HEK293 (cell line): Measurements from ENCODE around the gene NDUFB11.

ENCODE experiments used
- CTCF ChIA-PET: fragments of 350-600 bp; formaldehyde crosslinking; extraction: SDS; loops from one replicate; lab custom pipeline; 2021; ENCODE audit warnings: antibody characterized with exemption; lab: Yijun Ruan, JAX
- POLR2A ChIA-PET: fragments of 300-600 bp; formaldehyde crosslinking; extraction: SDS; loops from one replicate; lab custom pipeline; 2020; ENCODE audit warnings: antibody characterized with exemption, inconsistent platforms; lab: Yijun Ruan, JAX
- H3K27ac ChIP-seq: fragments of 200-500 bp; sonication (Bioruptor generic); 2 replicates; pipeline ENCODE4 v1.5.1; 2014; ENCODE audit warnings: low read depth, low read length, control low read depth, inconsistent platforms; ENCODE audit errors: extremely low read depth
- H3K36me3 ChIP-seq, 2 experiments: fragments of 200-500 bp in 1 of 2; sonication (Bioruptor generic) in 1 of 2; 1 replicate in 1 of 2; 2 replicates in 1 of 2; pipeline ENCODE4 v1.5.1; 2014 to 2017; ENCODE audit warnings: inconsistent platforms in 2 of 2, low read length in 2 of 2; ENCODE audit not compliant: control insufficient read depth in 2 of 2, insufficient read depth in 1 of 2
- H3K4me1 ChIP-seq: fragments of 200-500 bp; sonication (Bioruptor generic); 2 replicates; pipeline ENCODE4 v1.5.1; 2014; ENCODE audit warnings: mild to moderate bottlenecking, low read length, inconsistent platforms; ENCODE audit not compliant: control insufficient read depth, insufficient read depth
- H3K4me3 ChIP-seq: 2 replicates; pipeline ENCODE4 v1.5.1; 2011; ENCODE audit warnings: low read depth, mild to moderate bottlenecking, control low read depth, low read length, moderate library complexity
- H3K9me3 ChIP-seq: fragments of 200-500 bp; sonication (Bioruptor generic); 2 replicates; pipeline ENCODE4 v1.5.1; 2014; ENCODE audit warnings: low read depth, low read length, inconsistent platforms; ENCODE audit not compliant: control insufficient read depth, insufficient read depth
- BCL11B ChIP-seq: fragments of 450-650 bp; formaldehyde crosslinking; IDR thresholded peaks from 2 replicates; pipeline ENCODE4 v1.5.1; 2016; ENCODE audit warnings: low read depth, missing biosample characterization, missing genetic modification characterization
- FEZF1 ChIP-seq: fragments of 450-650 bp; formaldehyde crosslinking; IDR thresholded peaks from 2 replicates; pipeline ENCODE4 v1.5.1; 2016; ENCODE audit warnings: missing biosample characterization, missing genetic modification characterization
- HOXA7 ChIP-seq: sonication (generic); formaldehyde crosslinking; IDR thresholded peaks from 2 replicates; pipeline ENCODE4 v1.8.1; 2022; ENCODE audit warnings: missing genetic modification reagents, borderline replicate concordance
- SETDB1 ChIP-seq: IDR thresholded peaks from one replicate; pipeline ENCODE4 v1.6.1; 2017; ENCODE audit warnings: mild to moderate bottlenecking, low read length, moderate library complexity, mixed read lengths; ENCODE audit not compliant: insufficient read length
- ZBTB48 ChIP-seq: fragments of 450-650 bp; formaldehyde crosslinking; IDR thresholded peaks from 2 replicates; pipeline ENCODE4 v1.5.1; 2016; ENCODE audit warnings: missing biosample characterization, missing genetic modification characterization
- ZIC2 ChIP-seq: fragments of 450-650 bp; formaldehyde crosslinking; IDR thresholded peaks from 2 replicates; pipeline ENCODE4 v1.5.1; 2016; ENCODE audit warnings: missing biosample characterization, missing genetic modification characterization
- ZNF121 ChIP-seq: fragments of 450-650 bp; formaldehyde crosslinking; IDR thresholded peaks from 2 replicates; pipeline ENCODE4 v1.5.1; 2016; ENCODE audit warnings: missing biosample characterization, missing genetic modification characterization
- ZNF132 ChIP-seq: fragments of 450-650 bp; formaldehyde crosslinking; IDR thresholded peaks from 2 replicates; pipeline ENCODE4 v1.5.1; 2017; ENCODE audit warnings: missing biosample characterization, missing genetic modification characterization, borderline replicate concordance
- ZNF146 ChIP-seq: fragments of 450-650 bp; formaldehyde crosslinking; IDR thresholded peaks from 2 replicates; pipeline ENCODE4 v1.5.1; 2016; ENCODE audit warnings: missing biosample characterization, missing genetic modification characterization
- ZNF2 ChIP-seq: fragments of 450-650 bp; formaldehyde crosslinking; IDR thresholded peaks from 2 replicates; pipeline ENCODE4 v1.5.1; 2016; ENCODE audit warnings: missing biosample characterization, missing genetic modification characterization
- ZNF211 ChIP-seq: fragments of 450-650 bp; formaldehyde crosslinking; IDR thresholded peaks from 2 replicates; pipeline ENCODE4 v1.5.1; 2016; ENCODE audit warnings: low read depth, missing biosample characterization, missing genetic modification characterization
- ZNF214 ChIP-seq: fragments of 450-650 bp; formaldehyde crosslinking; IDR thresholded peaks from 2 replicates; pipeline ENCODE4 v1.5.1; 2017; ENCODE audit warnings: missing biosample characterization, mild to moderate bottlenecking, missing genetic modification characterization, borderline replicate concordance
- ZNF610 ChIP-seq: fragments of 450-650 bp; formaldehyde crosslinking; IDR thresholded peaks from 2 replicates; pipeline ENCODE4 v1.5.1; 2016; ENCODE audit warnings: missing biosample characterization, missing genetic modification characterization, borderline replicate concordance
- ZNF623 ChIP-seq: fragments of 450-650 bp; formaldehyde crosslinking; IDR thresholded peaks from 2 replicates; pipeline ENCODE4 v1.5.1; 2016; ENCODE audit warnings: missing biosample characterization, missing genetic modification characterization
- ZNF629 ChIP-seq: fragments of 450-650 bp; formaldehyde crosslinking; IDR thresholded peaks from 2 replicates; pipeline ENCODE4 v1.5.1; 2017; ENCODE audit warnings: missing biosample characterization, missing genetic modification characterization
- ZNF654 ChIP-seq: fragments of 450-650 bp; formaldehyde crosslinking; IDR thresholded peaks from 2 replicates; pipeline ENCODE4 v1.5.1; 2016; ENCODE audit warnings: low read depth, missing biosample characterization, missing genetic modification characterization
- ZNF707 ChIP-seq: fragments of 450-650 bp; formaldehyde crosslinking; IDR thresholded peaks from 2 replicates; pipeline ENCODE4 v1.5.1; 2016; ENCODE audit warnings: missing biosample characterization, missing genetic modification characterization
- ZNF830 ChIP-seq: fragments of 450-650 bp; IDR thresholded peaks from 2 replicates; pipeline ENCODE4 v1.5.0; 2018; ENCODE audit warnings: missing biosample characterization, missing genetic modification characterization, low read depth, mild to moderate bottlenecking, moderate library complexity
- TF ChIP-seq, protein P1 (sequence below): fragments of 450-650 bp; formaldehyde crosslinking; IDR thresholded peaks from 2 replicates; pipeline ENCODE4 v1.5.0; 2017; ENCODE audit warnings: missing biosample characterization, missing genetic modification characterization, borderline replicate concordance
- TF ChIP-seq, protein P2 (sequence below): IDR thresholded peaks from 2 replicates; pipeline ENCODE4 v1.6.1; 2011; ENCODE audit warnings: mild to moderate bottlenecking, low read depth, low read length, borderline replicate concordance

The NDUFB11 gene

GRCh38 chrX:47093860-47094259 lies 50.6 kb downstream of the NDUFB11 start:
- Histone ChIP-seq H3K36me3 (no peaks in the 10 kb centered on the region), H3K4me3 (no peak overlapping the region), H3K27ac (no peak overlapping the region), H3K4me1 (0 out of 2 replicates have a peak, but pooled peaks cover 2% of the 10 kb centered on the region), H3K9me3 (no peaks in the 10 kb centered on the region)
- ChIA-PET POLR2A (no interaction called here), CTCF (interaction anchor here (0.6 to 4.6 kb wide), 28 partner anchors 8 to 921 kb away, joined by 3 to 24 read pairs (median 4); partner anchors contain the start of gene RBM10)
- no peak for TF ChIP-seq ZIC2 (tag by site-specific recombination)
- TF ChIP-seq ZNF830 = no peak
- TF ChIP-seq ZNF610 (tag by site-specific recombination) = no peak
- no peak for TF ChIP-seq ZNF146
- no peak for TF ChIP-seq ZNF707 (tag by site-specific recombination)
- TF ChIP-seq ZNF211 (tag by site-specific recombination) = no peak
- no peak for TF ChIP-seq ZBTB48 (tag by site-specific recombination)
- TF ChIP-seq, all 188 proteins: peak for 0

- POLR2A ChIA-PET = no interaction called here
- no peaks in the 10 kb centered on the region for H3K9me3 ChIP-seq
- TF ChIP-seq HOXA7 (no peak), ZNF132 (tag by site-specific recombination) (no peak), ZNF623 (no peak), BCL11B (no peak), ZNF629 (tag by site-specific recombination) (no peak), ZNF121 (tag by site-specific recombination) (no peak), ZNF146 (no peak), ZNF2 (tag by site-specific recombination) (0 out of 2 replicates have a peak, but pooled peaks have one; percentile 29), ZNF654 (tag by site-specific recombination) (peak; percentile 57), SETDB1 (no peak), FEZF1 (no peak), ZNF214 (tag by site-specific recombination) (no peak)
- TF ChIP-seq, protein P1, sequence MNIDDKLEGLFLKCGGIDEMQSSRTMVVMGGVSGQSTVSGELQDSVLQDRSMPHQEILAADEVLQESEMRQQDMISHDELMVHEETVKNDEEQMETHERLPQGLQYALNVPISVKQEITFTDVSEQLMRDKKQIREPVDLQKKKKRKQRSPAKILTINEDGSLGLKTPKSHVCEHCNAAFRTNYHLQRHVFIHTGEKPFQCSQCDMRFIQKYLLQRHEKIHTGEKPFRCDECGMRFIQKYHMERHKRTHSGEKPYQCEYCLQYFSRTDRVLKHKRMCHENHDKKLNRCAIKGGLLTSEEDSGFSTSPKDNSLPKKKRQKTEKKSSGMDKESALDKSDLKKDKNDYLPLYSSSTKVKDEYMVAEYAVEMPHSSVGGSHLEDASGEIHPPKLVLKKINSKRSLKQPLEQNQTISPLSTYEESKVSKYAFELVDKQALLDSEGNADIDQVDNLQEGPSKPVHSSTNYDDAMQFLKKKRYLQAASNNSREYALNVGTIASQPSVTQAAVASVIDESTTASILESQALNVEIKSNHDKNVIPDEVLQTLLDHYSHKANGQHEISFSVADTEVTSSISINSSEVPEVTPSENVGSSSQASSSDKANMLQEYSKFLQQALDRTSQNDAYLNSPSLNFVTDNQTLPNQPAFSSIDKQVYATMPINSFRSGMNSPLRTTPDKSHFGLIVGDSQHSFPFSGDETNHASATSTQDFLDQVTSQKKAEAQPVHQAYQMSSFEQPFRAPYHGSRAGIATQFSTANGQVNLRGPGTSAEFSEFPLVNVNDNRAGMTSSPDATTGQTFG (tag by site-specific recombination) = no peak
- TF ChIP-seq, protein P2, sequence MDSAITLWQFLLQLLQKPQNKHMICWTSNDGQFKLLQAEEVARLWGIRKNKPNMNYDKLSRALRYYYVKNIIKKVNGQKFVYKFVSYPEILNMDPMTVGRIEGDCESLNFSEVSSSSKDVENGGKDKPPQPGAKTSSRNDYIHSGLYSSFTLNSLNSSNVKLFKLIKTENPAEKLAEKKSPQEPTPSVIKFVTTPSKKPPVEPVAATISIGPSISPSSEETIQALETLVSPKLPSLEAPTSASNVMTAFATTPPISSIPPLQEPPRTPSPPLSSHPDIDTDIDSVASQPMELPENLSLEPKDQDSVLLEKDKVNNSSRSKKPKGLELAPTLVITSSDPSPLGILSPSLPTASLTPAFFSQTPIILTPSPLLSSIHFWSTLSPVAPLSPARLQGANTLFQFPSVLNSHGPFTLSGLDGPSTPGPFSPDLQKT = no peak
- H3K4me1 ChIP-seq = 0 out of 2 replicates have a peak, but pooled peaks cover 2% of the 10 kb centered on the region
- no peak overlapping the region for H3K27ac ChIP-seq
- H3K36me3 ChIP-seq = no peaks in the 10 kb centered on the region
- CTCF ChIA-PET = interaction anchor here (0.6 to 4.6 kb wide), 33 partner anchors 9 to 920 kb away, joined by 3 to 24 read pairs (median 3); partner anchors contain the start of genes RBM10 and SLC9A7
- H3K4me3 ChIP-seq = no peak overlapping the region
Measured at GRCh38 chrX:47093248-47093647, 51.3 kb downstream of the NDUFB11 start.
